GM18870 (cell line): Measurements from ENCODE around the gene ZNF415.
"Not testable (repeated sequence)": the region's sequence is repeated elsewhere in the genome, so short reads cannot be mapped to it uniquely, and the experiment has no call there.

Experiments
- ATAC-seq: cut with Tn5 transposase; IDR thresholded peaks from one replicate; pipeline ENCODE4 v1.9.1; 2021; ENCODE audit warnings: moderate library complexity; ENCODE audit not compliant: unreplicated experiment

The ZNF415 gene

GRCh38 chr19:53132141-53132991 lies at the start of gene ZNF415:
TSS of gene ZNF415 (minus strand) at chr19:53132910. CDS start at chr19:53122676, 10,234 bp downstream.
- ATAC-seq, result no peak

GRCh38 chr19:53182202-53182601 lies 49.5 kb upstream of the ZNF415 start:
- ATAC-seq, result no peak

GRCh38 chr19:53177986-53178385 lies 45.3 kb upstream of the ZNF415 start:
- ATAC-seq, result no peak

DNA sequence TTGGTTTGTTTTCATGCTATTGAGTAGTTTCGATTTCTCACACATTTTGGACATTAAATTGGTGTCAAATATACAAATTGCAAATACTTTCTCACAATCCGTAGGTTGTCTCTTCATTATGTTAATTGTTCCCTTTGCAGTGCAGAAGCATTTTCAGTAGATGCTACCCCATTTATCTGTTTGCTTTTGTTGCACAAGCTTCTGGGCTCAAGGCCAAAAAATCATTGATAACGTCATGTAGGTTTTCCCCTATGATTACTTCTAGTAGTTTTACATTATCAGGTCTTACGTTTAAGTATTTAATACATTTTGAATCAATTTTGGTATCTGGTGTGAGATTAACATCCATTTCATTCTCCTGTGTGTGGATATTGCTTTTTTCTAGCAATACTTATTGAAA lies 40.2 kb upstream of the ZNF415 start:
- ATAC-seq, result no peak

DNA sequence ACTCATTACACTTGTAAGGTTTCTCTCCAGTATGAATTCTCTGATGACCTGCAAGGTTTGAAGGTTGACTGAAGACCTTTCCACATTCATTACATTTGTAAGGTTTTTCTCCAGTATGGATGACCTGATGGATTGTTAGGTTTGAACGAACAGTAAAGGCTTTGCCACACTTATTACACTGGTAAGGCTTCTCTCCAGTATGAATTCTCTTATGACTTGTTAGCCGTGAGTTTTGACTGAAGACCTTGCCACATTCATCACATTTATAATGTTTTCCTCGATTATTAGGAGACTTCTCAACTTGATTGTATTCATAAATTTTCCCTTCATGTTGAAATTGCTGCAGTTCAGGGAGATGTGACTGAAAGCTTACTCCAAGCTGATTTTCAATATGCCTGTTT lies 33.0 kb upstream of the ZNF415 start:
- no peak for ATAC-seq

DNA sequence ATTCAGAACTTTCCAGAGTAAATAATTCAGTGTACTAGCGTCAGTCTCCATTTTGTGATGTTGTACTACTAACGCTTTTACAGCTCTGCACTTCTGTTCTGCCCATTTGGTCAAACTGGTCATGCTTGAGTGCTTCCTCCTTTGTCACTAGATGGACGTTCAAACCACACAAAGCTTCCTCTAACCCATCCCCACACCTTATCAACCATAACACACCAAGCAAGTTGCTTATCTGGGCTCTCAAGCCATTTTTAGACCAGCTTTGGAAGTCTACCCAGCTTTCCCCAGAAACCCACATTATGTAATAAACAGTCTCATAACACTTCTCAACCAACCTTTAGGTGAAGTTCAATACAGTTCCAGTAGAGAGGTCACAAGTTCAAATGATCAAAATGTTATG lies 28.4 kb upstream of the ZNF415 start:
- no peak for ATAC-seq

- no peak for ATAC-seq
Observed at GRCh38 chr19:53160350-53160749, 27.6 kb upstream of the ZNF415 start.

GRCh38 chr19:53158119-53158656 lies 25.5 kb upstream of the ZNF415 start:
- no peak for ATAC-seq

DNA sequence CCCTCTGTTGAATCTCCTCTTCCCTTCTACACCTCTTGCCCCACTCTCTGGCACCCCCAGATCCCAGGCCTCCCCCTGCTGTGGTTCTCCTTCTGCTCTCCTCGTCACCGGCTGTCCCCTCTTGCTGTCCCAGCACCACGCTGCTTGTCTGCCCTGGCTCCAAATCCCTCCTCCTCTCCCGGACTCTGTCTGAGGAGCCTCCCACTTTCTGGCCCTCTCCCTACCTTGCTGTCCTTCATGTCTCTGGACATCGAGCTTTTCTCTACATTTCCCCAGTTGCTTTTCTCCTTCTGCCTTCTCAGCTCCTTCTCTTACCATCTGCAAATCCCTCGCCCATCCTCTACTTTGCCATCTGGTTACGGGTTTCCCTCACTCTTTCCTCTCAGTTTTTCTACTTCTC lies 24.9 kb upstream of the ZNF415 start:
- no peak for ATAC-seq

GRCh38 chr19:53156850-53157249 lies 24.1 kb upstream of the ZNF415 start:
- no peak for ATAC-seq

DNA sequence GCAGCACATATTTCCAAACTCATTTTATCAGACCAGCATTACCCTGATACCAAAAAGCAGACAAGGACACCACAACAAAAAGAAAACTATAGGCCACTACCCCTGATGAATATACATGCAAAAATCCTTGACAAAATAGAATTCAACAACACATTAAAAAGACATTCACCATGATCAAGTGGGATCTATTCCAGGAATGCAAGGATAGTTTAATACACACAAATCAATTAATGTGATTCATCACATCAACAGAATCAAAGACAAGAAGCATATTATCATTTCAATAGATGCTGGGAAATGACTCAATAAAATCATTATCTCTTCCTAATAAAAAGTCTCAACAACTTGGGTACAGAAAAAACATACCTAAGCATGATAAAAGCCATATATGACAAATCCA lies 14.9 kb upstream of the ZNF415 start:
- no peak for ATAC-seq

- ATAC-seq, result no peak
Observed at GRCh38 chr19:53140351-53140750, 7.6 kb upstream of the ZNF415 start.

DNA sequence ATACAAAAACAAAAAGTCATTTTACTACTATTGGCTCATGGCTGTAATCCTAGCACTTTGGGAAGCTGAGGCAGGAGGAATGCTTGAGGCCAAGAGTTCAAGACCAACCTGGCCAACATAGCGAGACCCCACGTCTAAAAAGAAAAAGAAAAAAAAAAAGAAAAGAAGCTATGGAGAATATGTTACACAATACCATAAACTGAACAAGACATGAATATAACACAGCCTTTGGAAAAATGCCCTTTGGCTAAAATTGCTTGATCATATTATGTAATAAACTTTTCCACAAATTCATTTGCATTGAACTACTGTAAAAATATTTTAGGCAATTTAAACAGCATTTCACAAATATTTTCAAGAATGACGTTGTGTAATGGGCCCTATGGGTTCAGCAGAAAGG lies 3.7 kb upstream of the ZNF415 start:
- no peak for ATAC-seq

GRCh38 chr19:53131727-53132126 lies 983 bp downstream of the ZNF415 start:
- ATAC-seq, result no peak

GRCh38 chr19:53131085-53131590 lies 1.6 kb downstream of the ZNF415 start:
- ATAC-seq, result no peak

DNA sequence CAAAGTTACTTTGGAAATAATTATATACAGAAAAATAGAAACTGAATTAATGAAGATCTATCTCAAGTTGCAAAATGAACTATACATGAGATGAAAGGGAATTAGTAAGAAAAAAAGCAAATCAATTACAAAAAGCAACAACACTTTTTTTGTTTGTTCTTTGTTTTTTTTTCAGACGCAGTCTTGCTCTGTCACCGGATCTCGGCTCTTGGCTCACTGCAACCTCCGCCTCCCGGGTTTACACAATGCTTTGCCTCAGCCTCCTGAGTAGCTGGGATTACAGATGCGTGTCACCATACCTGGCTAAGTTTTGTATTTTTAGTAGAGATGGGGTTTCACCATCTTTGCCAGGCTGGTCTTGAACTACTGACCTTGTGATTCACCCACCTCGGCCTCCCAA lies 2.2 kb downstream of the ZNF415 start:
- ATAC-seq, result no peak

DNA sequence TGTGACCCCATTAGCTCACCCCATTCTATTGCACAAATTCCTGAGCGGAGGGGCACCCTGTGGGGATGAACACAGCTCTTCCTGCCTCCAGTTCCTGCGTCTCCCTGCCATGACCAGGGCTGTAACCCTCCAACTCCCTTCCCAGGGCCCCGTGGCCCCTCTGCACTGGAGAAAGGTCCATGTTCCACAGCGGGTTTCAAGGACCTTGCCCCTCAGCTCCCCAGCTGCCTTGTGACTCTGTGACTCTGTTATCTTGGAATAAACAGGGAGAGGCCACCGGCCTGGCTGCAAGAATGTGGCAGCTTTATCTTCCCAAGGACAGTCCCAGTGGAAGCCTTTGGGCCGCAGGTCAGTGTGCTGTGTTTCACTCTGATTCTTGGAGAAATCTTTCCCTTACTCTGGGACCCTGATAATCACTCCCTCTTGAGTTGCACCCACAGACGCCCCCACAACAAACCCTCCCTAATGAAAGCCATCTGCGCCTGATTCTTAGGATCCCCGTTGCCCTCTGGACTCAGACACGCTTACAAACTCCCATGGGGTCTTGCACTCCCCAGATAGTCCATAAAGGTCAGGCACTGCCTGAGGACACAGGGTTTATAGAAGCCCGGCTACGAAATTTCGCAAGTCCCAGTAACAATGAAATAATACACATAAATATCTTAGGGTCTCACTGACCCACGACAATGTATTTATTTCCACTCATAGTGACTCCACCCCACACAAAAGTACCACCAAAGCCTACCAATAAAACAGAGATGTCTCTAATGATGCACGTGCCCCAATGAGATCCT lies 5.8 kb downstream of the ZNF415 start:
- not testable (repeated sequence) for ATAC-seq

DNA sequence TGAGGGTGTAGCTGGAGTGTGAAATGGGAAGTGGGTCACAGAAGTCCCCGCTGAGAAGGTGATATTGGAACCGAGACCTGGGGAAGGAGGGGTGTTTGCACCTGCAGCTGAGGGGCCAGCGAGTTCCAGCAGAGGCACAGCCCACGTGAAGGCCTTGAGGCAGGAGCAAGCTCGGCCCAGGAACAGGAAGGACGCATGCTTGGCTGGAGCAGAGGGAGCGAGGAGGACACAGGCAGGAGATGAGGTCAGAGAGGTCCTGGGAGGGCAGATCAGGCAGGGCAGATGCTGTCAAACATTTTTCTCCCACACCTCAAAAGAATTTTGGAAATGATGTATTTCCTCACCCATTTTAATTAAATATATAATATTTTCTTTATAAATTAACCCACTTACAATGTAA lies 9.3 kb downstream of the ZNF415 start:
- no peak for ATAC-seq

DNA sequence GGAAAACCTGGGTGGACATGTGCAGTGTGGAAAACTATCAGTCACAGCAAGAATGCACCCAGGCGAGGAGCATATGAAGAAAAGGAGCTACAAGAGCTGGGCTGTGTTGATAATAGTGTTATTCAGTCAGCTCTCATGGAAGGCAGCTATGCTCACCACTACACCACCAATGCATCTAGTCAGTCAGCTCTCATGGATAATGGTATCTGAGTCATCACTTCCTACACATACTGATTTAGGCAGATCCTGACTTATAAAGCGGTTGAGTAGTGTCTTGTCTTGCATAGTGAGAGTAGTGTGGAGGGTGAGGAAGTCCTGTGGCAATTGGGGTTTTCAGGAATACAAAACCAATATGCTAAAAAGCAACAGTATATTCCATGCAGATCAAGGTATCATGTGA lies 20.4 kb downstream of the ZNF415 start:
- ATAC-seq, result no peak

DNA sequence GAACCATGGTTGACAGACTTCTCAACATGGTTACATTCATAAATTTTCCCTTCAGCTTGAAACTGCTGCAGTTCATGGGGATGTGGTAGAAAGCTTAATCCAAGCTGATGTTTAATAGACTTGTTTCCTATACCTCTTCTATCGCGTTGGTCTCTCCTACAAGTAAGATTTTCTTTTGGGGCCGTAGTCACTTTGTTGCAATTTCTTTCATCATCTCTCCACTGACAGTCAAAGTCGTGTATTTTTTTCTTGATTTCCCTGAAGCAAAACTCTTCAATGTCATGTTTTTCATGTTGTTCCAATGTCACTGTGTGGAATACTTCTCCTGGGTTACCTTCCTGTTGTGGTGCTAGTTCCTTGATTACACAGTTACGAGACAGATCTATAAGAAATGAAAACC lies 23.2 kb downstream of the ZNF415 start:
- ATAC-seq, result no peak
